ENCODE results near the gene DAB2IP.

Gene DAB2IP

GRCh38 chr9:121752929-121753328, 101.5 kb downstream of the DAB2IP start:
- no peak for DNase-seq (ENCODE audit: insufficient read length, low spot score)

GRCh38 chr9:121753802-121754654, 102.6 kb downstream of the DAB2IP start:
- no peak for DNase-seq (ENCODE audit: insufficient read length, low spot score)
- no peak for FAIRE-seq

More at GRCh38 chr9:121752929-121753328, 101.5 kb downstream of the DAB2IP start:
- FAIRE-seq: no peak

GRCh38 chr9:121754655-121755436, 103.4 kb downstream of the DAB2IP start:
- DNase-seq (ENCODE audit: insufficient read length, low spot score): no peak
- no peak for FAIRE-seq

GRCh38 chr9:121755581-121755980, 104.1 kb downstream of the DAB2IP start:
- FAIRE-seq (no peak), DNase-seq (ENCODE audit: insufficient read length, low spot score) (no peak)

- FAIRE-seq (no peak), DNase-seq (ENCODE audit: insufficient read length, low spot score) (no peak)
These were observed 105.2 kb downstream of the DAB2IP start for GRCh38 chr9:121756474-121757280.

- no peak for DNase-seq (ENCODE audit: insufficient read length, low spot score)
- FAIRE-seq: no peak
These were observed 105.8 kb downstream of the DAB2IP start for GRCh38 chr9:121757281-121757585.

GRCh38 chr9:121758693-121759092, 107.3 kb downstream of the DAB2IP start:
- FAIRE-seq: no peak
- DNase-seq (ENCODE audit: insufficient read length, low spot score): no peak

GRCh38 chr9:121759996-121760395, 108.6 kb downstream of the DAB2IP start:
- FAIRE-seq (no peak), DNase-seq (ENCODE audit: insufficient read length, low spot score) (no peak)

GRCh38 chr9:121760571-121760970, 109.1 kb downstream of the DAB2IP start:
- DNase-seq (ENCODE audit: insufficient read length, low spot score) (no peak), FAIRE-seq (no peak)

GRCh38 chr9:121763131-121763530, 111.7 kb downstream of the DAB2IP start:
- DNase-seq (ENCODE audit: insufficient read length, low spot score) (no peak), FAIRE-seq (no peak)

- no peak for DNase-seq (ENCODE audit: insufficient read length, low spot score)
- no peak for FAIRE-seq
These were observed 112.3 kb downstream of the DAB2IP start for GRCh38 chr9:121763561-121764370.

GRCh38 chr9:121764371-121764730, 112.9 kb downstream of the DAB2IP start:
- DNase-seq (ENCODE audit: insufficient read length, low spot score): no peak
- no peak for FAIRE-seq

- DNase-seq (ENCODE audit: insufficient read length, low spot score) (peak; percentile 49), FAIRE-seq (peak; percentile 20)
These were observed 113.9 kb downstream of the DAB2IP start for GRCh38 chr9:121765021-121765950.

GRCh38 chr9:121766081-121766683, 114.7 kb downstream of the DAB2IP start:
- no peak for FAIRE-seq
- no peak for DNase-seq (ENCODE audit: insufficient read length, low spot score)

GRCh38 chr9:121767171-121767769, 115.8 kb downstream of the DAB2IP start:
- no peak for DNase-seq (ENCODE audit: insufficient read length, low spot score)
- no peak for FAIRE-seq

- FAIRE-seq (no peak), DNase-seq (ENCODE audit: insufficient read length, low spot score) (no peak)
These were observed 117.1 kb downstream of the DAB2IP start for GRCh38 chr9:121768416-121769015.

GRCh38 chr9:121769939-121770338, 118.5 kb downstream of the DAB2IP start:
- DNase-seq (ENCODE audit: insufficient read length, low spot score) (no peak), FAIRE-seq (no peak)
